HG02610 (cell line): ENCODE data around the gene CEL.
"Not testable (repeated sequence)": the region's sequence is repeated elsewhere in the genome, so short reads cannot be mapped to it uniquely, and the experiment has no call there.

Experiments
- ATAC-seq: cut with Tn5 transposase; IDR thresholded peaks from one replicate; pipeline ENCODE4 v1.9.1; 2021; ENCODE audit warnings: mild to moderate bottlenecking, moderate library complexity; ENCODE audit not compliant: unreplicated experiment

Gene CEL

DNA sequence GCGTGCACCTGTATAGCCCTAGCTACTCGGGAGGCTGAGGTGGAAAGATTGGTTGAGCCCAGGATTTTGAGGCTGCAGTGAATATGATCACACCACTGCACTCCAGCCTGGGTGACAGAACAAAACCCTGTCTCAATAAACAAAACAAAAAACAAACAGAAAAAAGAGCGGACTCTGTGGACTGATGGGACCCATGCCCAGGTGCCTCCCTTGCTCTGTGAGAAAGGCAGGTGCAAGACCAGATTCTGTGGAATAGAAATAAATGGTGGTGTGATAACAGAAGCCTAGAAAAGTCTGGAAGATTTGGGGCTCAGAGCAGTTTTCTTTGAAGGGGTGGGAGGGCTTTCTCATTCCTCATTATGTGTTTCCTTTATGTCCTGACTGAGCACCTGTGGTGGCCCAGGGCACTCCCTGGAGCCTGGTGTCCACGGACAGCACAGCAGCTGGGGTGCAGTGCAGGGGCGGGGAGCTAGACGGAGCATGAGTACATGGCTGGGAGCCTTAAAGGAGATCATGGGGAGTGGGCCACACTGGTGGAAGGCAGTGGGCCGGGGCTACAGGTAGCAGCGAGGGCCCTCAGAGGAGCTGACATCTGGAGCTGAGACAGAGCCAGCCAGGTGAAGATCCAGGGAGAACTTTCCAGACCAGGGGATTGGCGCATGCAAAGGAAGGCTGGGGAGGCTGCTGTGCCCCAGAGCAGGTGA, 15.4 kb upstream of the CEL start:
- no peak for ATAC-seq

DNA sequence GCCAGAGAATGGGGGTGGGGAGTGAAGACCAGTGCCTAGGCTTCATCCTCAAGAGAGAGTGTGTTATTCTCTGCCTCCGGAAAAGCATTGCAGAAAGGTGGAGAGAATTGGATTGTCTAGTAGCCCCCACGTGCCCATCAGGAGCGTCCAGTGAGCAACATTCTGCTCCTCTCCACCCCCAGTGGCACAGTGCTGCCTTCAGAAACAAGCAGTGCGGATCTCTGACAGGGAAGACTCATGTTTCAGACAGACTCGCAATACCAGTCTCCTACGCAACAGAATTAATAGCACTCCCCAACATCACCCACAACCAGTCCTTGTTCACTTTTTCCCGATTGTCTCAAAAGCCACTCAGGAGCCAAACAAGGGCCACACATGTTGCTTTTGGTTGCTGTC, 14.9 kb upstream of the CEL start:
- no peak for ATAC-seq

DNA sequence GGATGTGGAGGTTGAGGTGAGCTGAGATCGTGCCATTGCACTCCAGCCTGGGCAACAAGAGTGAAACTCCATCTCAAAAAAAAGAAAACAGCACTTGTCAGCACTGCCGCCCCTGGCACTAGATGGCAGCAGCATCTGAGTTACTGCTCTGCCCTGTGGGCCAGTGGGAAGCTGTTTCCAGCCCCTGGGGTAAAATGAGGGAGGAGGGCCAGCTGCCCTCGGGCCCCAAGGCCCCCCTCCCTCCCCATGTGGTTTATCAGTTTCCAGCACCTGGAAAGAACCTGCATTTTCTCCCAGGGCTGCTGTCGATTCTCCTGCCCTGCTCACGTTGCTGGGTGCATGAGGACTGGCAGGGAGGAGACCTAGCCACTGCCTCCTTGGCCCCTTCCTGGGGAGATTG, 13.2 kb upstream of the CEL start:
- no peak for ATAC-seq

DNA sequence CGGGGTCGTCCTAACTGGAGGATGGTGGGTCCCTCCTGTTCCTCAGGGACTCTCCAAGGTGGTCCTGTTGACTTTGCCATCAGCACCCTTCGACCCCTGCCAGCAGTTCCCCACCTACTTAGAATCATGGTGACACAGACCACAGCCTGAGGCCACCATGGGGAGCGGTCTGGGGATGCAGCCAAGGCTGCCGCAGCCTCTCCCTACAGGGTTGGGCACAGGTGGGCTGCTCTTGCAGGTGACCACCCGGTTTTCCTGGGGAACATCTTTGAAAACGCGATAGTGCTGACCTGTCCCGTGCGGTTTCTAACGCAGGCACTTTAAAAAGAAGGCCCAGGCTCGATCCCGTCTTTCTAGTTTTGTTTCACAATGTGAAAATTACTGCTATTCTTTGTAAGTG, 12.7 kb upstream of the CEL start:
- ATAC-seq = no peak

DNA sequence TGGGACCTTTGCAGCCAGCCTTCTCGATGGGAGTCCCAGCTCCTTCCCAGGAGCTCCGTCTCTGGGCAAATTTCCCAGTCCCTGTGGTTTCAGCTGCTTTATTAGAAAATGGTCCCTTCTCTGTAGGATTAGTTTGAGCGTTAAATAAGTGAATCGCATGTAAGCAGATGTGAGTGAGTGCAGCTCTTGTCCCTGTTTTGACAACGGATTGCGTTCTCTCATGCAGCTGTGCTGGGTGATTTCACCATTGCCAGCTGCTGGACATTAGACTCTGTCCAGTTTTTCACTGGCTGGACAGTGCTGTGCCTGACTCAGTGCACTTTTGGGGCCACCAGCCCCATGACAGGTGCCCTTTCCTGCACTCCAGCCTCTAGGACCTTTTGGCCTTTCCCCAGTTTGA, 11.6 kb upstream of the CEL start:
- no peak for ATAC-seq

DNA sequence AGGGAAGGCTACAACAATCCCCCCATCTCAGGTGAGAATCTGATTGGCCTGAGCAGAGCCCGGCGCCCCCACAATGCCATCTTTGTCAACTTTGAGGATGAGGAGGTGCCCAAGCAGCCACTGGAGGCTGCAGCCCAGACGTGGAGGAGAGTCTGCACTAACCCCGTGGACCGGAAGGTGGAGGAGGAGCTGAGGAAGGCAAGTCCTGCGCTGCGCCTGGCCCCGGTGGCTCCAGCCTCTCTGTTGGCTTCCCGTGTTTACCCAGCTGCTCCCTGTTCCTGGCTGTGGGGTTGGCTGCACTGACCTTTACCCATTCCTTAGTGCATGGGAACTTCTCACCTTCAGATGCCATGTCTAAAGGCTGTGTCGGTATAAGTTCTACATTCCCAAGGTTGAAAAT, 11.0 kb upstream of the CEL start:
- ATAC-seq = no peak

DNA sequence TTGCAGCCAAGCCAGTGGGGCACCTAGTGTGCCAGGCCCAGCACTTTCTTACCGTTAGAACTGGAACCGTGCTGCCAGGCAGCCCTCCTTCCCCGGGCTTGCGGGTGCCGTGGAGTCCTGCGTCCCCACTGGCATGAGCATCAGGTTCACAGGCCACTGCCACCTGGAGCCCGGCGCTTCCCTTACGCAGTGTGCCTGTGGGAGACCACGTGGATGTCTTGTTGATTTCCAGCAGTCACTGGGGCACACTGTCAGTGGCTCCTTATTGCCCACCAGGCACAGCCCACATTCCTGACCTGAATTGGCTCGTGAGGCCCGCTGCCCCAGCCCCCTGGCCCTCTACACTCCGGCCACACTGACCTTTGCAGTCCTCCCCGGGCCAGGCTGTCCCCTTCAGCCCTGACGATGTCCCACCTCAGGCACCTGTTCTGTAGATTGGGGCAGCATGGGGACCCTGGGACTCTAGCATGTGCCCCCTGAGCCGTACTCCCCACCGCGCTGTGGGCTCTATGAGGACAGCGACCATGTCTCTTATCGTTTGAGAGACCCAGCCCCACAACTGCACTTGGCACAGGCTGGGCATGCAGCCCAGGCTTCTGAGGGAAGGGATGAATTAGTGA, 10.4 kb upstream of the CEL start:
- no peak for ATAC-seq

DNA sequence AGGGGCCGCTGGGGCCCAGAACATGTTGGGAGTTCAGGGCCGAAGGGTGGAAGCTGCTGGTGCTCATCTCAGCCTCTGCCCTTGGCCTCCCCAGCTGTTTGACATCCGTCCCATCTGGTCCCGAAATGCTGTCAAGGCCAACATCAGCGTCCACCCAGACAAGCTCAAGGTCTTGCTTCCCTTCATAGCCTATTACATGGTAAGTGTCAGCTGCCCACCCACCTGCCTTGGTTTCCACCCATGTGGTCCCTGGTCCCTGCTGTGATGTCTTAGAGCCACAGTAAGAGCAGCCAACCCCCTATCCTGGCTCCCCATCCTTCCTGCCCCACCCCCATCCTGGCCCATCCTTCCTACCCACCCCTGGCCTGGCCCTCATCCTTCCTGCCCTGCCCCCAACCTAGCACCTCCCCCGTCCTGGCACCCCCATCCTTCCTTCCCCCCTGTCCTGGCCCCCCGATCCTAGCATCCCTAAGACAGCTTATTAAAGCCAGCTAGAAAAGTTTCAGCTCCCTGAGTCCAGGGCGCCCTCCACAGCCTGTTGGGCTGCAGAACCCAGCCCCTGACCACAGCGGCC, 9.7 kb upstream of the CEL start:
- ATAC-seq = no peak

DNA sequence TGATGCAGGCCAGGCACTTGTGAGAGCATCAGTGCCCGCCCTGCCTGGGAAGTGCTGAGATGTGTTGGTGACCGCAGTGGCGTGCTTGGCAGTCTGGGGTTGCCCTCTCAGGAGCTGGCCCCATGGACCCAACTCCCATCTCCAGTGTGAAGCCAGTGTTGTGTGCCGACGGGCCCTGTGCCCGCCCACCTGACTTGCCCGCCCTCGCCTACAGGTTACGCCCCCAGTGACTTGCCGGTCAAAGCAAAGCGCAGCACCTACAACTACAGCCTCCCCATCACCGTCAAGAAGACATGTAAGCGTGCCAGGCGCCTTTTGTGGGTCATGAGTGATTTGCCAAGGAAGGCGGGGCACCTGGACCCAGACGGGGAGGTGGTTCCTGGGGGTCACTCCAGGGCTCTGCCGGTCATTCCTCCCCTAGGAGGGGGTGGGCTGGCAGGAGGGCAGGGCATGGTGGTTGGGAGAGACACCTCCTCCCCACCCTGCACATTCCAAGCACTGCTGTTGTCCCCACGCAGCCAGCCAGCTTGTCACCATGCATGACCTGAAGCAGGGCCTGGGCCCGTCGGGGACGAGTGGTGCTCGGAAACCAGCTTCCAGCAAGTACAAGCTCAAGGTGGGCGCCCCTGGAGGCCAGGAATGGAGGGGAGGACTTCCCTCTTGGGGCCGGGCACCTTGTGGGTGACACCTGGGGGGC, 7.4 kb upstream of the CEL start:
- ATAC-seq = no peak

DNA sequence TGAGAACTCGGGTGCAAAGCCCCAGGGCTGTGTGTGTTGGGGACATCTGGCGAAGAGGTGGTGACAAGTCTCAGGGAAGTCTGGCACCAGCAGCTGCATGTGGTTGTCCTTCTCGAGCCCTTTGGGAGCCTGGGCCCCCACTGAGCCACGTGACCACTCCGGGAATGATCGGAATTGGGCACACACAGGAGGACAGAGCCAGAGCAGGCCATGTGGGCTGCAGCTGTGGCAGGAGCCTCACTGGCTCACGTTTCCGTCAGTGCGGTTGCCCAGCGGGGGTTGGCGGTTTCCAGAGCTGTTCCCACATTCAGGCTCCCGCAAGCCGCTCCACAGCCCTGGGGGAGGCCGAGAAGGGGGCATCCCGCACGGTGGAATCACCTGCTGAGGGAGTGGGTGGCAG, 6.8 kb upstream of the CEL start:
- ATAC-seq = no peak

DNA sequence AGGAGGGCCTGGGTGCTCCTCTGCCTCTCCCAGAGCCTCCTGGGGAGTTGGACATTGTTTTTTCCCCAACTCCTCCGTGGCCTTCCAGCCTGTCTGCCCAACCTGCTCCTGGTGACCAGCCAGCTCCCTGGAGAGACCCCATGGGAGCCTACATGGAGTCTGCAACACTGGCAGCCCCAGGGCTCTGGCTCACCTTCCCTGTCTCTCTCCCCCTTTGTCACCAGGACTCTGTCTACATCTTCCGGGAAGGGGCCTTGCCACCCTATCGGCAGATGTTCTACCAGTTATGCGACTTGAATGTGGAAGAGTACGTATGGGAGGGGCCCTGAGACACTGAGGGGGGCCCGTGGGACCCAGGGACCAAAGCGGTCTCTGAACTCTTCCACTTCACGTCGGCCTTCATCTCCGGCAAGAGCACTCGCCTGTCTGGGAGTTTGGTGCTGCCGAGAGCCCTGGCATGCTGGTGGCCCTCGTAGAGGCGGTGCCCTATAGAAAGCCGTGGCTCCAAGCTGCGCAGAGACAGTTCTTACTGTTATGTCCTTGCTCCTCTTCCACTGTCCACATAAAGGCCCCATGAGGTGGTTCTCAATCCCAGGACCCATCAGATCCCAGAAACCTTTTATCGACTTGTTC, 5.9 kb upstream of the CEL start:
- ATAC-seq = no peak

DNA sequence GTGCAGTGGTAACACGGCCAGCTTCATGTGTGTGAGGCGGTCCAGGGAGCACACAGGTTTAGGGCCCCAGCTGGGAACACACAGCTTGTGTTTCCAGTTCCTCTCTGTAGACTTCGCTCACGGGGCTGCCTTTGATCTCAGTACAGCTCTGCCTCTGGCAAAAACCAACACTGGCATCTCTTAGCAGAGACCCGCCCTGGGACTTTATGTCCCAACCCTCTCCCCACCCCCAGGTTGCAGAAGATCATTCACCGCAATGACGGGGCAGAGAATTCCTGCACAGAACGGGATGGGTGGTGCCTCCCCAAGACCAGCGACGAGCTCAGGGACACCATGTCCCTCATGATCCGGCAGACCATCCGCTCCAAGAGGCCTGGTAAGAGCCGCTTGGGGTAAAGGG, 5.2 kb upstream of the CEL start:
- ATAC-seq = no peak

DNA sequence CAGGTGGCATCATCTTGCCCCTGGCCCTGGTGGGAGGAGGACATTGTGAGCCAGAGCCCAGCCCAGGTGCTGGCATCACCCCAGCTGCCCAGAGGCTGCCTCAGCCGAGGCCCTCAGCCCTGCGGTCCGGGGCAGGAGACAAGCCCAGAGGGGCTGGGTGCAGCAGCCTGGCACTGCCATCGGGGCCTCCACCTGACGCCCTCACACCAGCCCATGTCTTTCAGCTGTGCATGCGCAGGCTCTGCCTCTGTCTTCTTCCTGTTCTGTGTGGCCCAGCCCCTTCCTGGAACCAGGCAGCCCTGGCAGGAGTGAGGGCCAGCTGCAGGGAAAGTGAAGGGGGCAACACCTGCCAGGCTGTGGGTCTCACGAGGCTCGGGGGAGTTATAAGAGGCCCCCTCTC, 4.8 kb upstream of the CEL start:
- no peak for ATAC-seq

DNA sequence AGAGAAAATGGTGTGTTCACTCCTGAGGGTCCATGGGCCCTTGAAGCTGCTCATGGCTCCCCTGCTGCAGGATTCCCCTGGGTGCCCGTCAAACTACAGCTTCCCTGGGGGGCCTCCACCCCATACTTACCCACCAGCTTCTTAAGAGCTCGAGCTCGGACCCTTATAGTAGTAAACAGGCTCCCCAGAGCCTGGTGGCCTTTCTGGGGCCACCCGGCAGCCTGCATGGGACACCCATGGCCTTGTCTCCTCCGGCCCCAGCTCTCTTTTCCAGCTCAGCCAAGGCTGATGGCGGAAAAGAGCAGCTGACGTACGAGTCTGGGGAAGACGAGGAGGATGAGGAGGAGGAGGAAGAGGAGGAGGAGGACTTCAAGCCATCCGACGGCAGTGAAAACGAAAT, 4.2 kb upstream of the CEL start:
- no peak for ATAC-seq

DNA sequence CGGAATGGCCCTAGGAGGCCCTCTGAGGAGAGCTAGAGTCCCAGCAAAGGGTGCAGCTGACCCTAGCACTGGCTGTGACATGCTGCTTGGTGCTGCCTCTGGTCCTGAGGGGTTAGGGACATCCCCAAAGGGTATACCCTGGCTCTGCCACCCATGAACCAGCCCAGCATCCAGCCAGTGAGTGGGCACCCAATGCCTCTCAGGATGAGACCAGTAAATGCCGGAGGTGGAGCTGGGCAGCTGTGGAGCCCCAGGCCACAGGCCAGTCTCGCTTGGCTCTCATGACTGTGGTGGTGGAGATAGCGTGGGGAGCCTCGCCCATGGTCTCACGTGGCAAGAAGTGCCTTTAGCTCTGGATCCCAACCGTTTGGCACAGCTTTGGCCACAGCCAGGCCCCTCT, 3.7 kb upstream of the CEL start:
- ATAC-seq = no peak

DNA sequence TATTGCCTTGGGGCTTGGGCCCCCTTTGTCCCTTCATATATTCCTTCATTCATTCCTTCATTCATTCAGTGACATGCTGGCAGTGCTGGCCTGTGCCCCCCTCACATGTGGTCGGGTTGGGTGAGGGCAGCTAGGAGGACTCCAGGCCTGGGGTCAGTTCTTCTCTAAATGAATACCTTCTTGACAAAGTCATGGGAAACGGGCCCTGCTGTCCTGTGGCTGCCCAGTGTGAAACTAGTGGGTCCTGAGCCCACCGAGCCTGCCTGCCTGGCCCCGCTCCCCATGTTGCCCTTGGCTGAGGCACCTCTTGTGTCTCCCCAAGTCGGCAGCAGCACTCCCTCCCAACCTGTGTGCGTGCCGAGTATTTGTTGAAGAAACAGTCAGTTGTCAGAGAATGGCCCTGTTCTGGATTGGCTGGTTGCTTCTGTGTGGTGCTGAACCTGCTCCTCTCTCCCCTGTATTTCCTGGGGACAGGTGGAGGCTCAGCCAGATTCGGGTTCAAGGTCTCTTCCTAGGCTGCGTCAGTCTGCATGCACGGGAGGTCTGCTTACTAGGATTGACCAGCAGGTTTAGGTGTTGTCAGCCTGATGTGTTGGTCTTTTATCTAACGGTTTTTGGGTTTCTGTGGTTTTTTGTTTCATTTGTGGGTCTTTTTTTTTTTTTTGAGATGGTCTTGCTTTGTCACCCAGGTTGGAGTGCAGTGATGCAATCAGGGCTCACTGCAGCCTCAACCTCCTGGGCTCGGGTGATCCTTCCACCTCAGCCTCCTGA, 3.0 kb upstream of the CEL start:
- ATAC-seq = no peak

DNA sequence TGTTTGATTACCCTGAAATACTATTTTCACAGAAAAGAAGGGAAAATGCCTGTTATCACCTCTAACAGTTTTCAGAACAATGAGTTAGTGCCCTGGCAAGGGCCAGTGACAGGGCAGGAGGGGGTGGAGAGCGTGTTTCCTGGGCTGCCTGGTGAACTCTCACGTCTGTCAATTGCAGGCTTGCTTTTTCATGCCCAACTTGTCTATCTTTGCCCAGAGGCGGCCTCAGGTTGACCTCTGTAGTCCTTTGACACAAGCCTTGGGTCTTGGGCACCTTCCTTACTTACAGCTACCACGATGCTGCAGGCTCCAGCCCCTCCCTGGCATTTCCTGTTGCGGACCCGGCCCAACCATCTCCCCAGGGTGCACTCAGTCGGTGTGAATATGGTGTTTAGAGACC, 2.2 kb upstream of the CEL start:
- ATAC-seq = no peak

DNA sequence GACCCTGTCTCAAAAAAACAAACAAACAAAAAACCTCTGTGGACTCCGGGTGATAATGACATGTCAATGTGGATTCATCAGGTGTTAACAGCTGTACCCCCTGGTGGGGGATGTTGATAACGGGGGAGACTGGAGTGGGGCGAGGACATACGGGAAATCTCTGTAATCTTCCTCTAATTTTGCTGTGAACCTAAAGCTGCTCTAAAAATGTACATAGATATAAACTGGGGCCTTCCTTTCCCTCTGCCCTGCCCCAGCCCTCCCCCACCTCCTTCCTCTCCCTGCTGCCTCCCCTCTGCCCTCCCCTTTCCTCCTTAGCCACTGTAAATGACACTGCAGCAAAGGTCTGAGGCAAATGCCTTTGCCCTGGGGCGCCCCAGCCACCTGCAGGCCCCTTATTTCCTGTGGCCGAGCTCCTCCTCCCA, 1.4 kb upstream of the CEL start:
- ATAC-seq = no peak

DNA sequence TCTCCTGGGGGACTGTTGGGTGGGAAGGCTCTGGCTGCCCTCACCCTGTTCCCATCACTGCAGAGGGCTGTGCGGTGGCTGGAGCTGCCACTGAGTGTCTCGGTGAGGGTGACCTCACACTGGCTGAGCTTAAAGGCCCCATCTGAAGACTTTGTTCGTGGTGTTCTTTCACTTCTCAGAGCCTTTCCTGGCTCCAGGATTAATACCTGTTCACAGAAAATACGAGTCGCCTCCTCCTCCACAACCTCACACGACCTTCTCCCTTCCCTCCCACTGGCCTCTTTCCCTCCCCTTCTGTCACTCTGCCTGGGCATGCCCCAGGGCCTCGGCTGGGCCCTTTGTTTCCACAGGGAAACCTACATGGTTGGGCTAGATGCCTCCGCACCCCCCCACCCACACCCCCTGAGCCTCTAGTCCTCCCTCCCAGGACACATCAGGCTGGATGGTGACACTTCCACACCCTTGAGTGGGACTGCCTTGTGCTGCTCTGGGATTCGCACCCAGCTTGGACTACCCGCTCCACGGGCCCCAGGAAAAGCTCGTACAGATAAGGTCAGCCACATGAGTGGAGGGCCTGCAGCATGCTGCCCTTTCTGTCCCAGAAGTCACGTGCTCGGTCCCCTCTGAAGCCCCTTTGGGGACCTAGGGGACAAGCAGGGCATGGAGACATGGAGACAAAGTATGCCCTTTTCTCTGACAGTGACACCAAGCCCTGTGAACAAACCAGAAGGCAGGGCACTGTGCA, 590 bp upstream of the CEL start:
- ATAC-seq = not testable (repeated sequence)

DNA sequence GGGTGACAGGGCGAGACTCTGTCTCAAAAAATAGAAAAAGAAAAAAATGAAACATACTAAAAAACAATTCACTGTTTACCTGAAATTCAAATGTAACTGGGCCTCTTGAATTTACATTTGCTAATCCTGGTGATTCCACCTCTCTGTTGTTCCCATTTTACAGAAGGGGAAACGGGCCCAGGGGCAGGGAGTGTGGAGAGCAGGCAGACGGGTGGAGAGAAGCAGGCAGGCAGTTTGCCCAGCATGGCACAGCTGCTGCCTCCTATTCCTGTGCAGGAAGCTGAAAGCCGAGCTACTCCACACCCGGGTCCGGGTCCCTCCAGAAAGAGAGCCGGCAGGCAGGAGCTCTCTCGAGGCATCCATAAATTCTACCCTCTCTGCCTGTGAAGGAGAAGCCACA, 788 bp downstream of the CEL start:
- not testable (repeated sequence) for ATAC-seq
